B cell (primary cell): ENCODE measurements around the gene ADRB2. TPM values are rescaled to one million over a fixed set of nuclear protein-coding genes. Genes with fewer than 3 reads are reported as not detected.

Experiments used
- ATAC-seq: fragments of 200-7000 bp; cut with Tn5 transposase; one replicate; pipeline ENCODE4 v1.10.0; 2021; ENCODE audit warnings: low read depth, mild to moderate bottlenecking, moderate number of reproducible peaks, moderate library complexity
- CTCF ChIA-PET: fragments of 350-600 bp; sonication (Branson Sonifier 250); formaldehyde crosslinking; loops from one replicate; lab custom pipeline; 2021; ENCODE audit warnings: antibody characterized with exemption, inconsistent platforms; lab: Charles Lee
- POLR2A ChIA-PET: fragments of 350-600 bp; sonication (Branson Sonifier 250); formaldehyde crosslinking; loops from one replicate; lab custom pipeline; 2021; ENCODE audit warnings: antibody characterized with exemption; lab: Charles Lee
- DNase-seq: peaks from one replicate; pipeline ENCODE4 v3.0.0; 2013
- H2AFZ ChIP-seq: 2 replicates; pipeline ENCODE4 v1.6.1; 2012; ENCODE audit warnings: mild to moderate bottlenecking, low read depth, low read length; ENCODE audit not compliant: insufficient read depth, poor library complexity, severe bottlenecking
- H3K27ac ChIP-seq, 2 donors: 1 replicate in 1 of 2; 2 replicates in 1 of 2; pipeline ENCODE4 v1.5.1; 2012 to 2013; ENCODE audit warnings: low read length in 2 of 2, mild to moderate bottlenecking in 2 of 2, moderate library complexity in 1 of 2
- H3K27me3 ChIP-seq, 4 experiments: fragments of 200-600 bp in 1 of 4; sonication (generic) in 1 of 4; replicated peaks in 1 of 4; 1 replicate in 2 of 4; 2 replicates in 2 of 4; pipeline versions ENCODE4 v1.6.1 to v1.7.0; 2013 to 2016; ENCODE audit warnings: low read length in 3 of 4, mild to moderate bottlenecking in 2 of 4, mixed read lengths in 1 of 4, moderate library complexity in 1 of 4; ENCODE audit not compliant: insufficient read depth in 4 of 4, control insufficient read depth in 3 of 4; ENCODE audit errors: control extremely low read depth in 1 of 4
- H3K36me3 ChIP-seq, 2 experiments: replicated peaks in 1 of 2; 1 replicate in 1 of 2; 2 replicates in 1 of 2; pipeline versions ENCODE4 v1.6.1 to v1.7.1; 2013; ENCODE audit warnings: low read length in 1 of 2; ENCODE audit not compliant: insufficient read depth in 2 of 2, control insufficient read depth in 1 of 2; ENCODE audit errors: control extremely low read depth in 1 of 2, extremely low read depth in 1 of 2
- H3K4me1 ChIP-seq, 2 donors: fragments of 200-600 bp in 1 of 2; sonication (generic) in 1 of 2; 1 replicate in 1 of 2; 2 replicates in 1 of 2; pipeline versions ENCODE4 v1.5.1 to v1.6.1; 2013 to 2017; ENCODE audit warnings: low read length in 2 of 2; ENCODE audit not compliant: control insufficient read depth in 2 of 2, insufficient read depth in 2 of 2
- H3K4me2 ChIP-seq: replicated peaks from 2 replicates; pipeline ENCODE3; 2012; ENCODE audit warnings: mild to moderate bottlenecking, low read depth, low read length; ENCODE audit not compliant: poor library complexity, severe bottlenecking
- H3K4me3 ChIP-seq, 5 experiments: fragments of 200-600 bp in 1 of 5; sonication (generic) in 1 of 5; 1 replicate in 3 of 5; 2 replicates in 2 of 5; pipeline versions ENCODE4 v1.5.1 to v1.7.0; 2011 to 2016; ENCODE audit warnings: low read length in 4 of 5, mild to moderate bottlenecking in 4 of 5, low read depth in 2 of 5, control low read depth in 1 of 5, moderate library complexity in 1 of 5; ENCODE audit not compliant: insufficient read depth in 1 of 5; ENCODE audit errors: control extremely low read depth in 1 of 5, extremely low read depth in 1 of 5
- H3K79me2 ChIP-seq: fragments of 200-600 bp; sonication (generic); one replicate; pipeline ENCODE4 v1.6.0; 2016; ENCODE audit warnings: low read length; ENCODE audit not compliant: control insufficient read depth, insufficient read depth
- H3K9ac ChIP-seq: fragments of 200-600 bp; sonication (generic); 2 replicates; pipeline ENCODE4 v1.6.1; 2017; ENCODE audit warnings: mild to moderate bottlenecking, low read length, moderate library complexity
- H3K9me3 ChIP-seq, 3 donors: one replicate each; pipeline versions ENCODE4 v1.6.1 to v1.7.1; 2013; ENCODE audit warnings: low read length in 2 of 3; ENCODE audit not compliant: control insufficient read depth in 2 of 3, insufficient read depth in 1 of 3; ENCODE audit errors: control extremely low read depth in 1 of 3
- H4K20me1 ChIP-seq: 2 replicates; pipeline ENCODE4 v1.6.0; 2012; ENCODE audit warnings: mild to moderate bottlenecking, low read length; ENCODE audit not compliant: insufficient read depth, control insufficient read depth, poor library complexity, severe bottlenecking
- H3K27ac Mint-ChIP-seq: one replicate; pipeline ENCODE4 v1.8.0; 2021; ENCODE audit warnings: mixed read lengths
- H3K27me3 Mint-ChIP-seq: one replicate; pipeline ENCODE4 v1.8.0; 2021; ENCODE audit warnings: mixed read lengths
- H3K4me1 Mint-ChIP-seq: one replicate; pipeline ENCODE4 v1.8.0; 2021; ENCODE audit warnings: mixed read lengths
- H3K4me3 Mint-ChIP-seq: one replicate; pipeline ENCODE4 v1.8.0; 2021; ENCODE audit warnings: mixed read lengths
- H3K9me3 Mint-ChIP-seq: one replicate; pipeline ENCODE4 v1.8.0; 2022; ENCODE audit warnings: mixed read lengths; ENCODE audit not compliant: insufficient read depth
- CTCF ChIP-seq: fragments of 200-600 bp; IDR thresholded peaks from one replicate; pipeline ENCODE4 v1.8.0; 2022; ENCODE audit warnings: antibody characterized with exemption, mild to moderate bottlenecking
- EZH2 ChIP-seq: IDR thresholded peaks from 2 replicates; pipeline ENCODE4 v1.6.1; 2012; ENCODE audit warnings: borderline replicate concordance, low read depth, mild to moderate bottlenecking, moderate library complexity, low read length; ENCODE audit not compliant: insufficient read depth, poor library complexity, severe bottlenecking
- WGBS: methylation state at CpG from one replicate; pipeline ENCODE4 v1.1.5; 2013; ENCODE audit warnings: missing lambda C conversion rate; ENCODE audit not compliant: insufficient coverage; 5-methylcytosine and 5-hydroxymethylcytosine counted together
- intact Hi-C: fragments of 100-400 bp; cut with micrococcal nuclease; formaldehyde crosslinking; loops from one replicate; pipeline ENCODE4 v1.10.0; 2022
- polyA plus RNA-seq: library from polyadenylated mRNA; depleted of rRNA; stranded (reverse); fragments of >200 nt; gene quantifications from 2 replicates; pipeline ENCODE4 v1.2.3, GENCODE V29; 2012
- total RNA-seq, 2 donors: library from RNA; stranded (reverse); fragments of 120-200 nt in 1 of 2; gene quantifications; 1 replicate in 1 of 2; 2 replicates in 1 of 2; pipeline versions ENCODE4 v1.2.3 to v1.2.4, GENCODE V29; 2013 to 2022

Gene ADRB2
- total and polyA plus RNA-seq, 2 donors (not counting 1 experiment from before 2014, with no cell fraction given) = 6.0 to 12.4 TPM

- H3K79me2 ChIP-seq = no peaks in the 10 kb centered on the region
Measured at GRCh38 chr5:148788636-148789035, 37.8 kb upstream of the ADRB2 start.

More at GRCh38 chr5:148788636-148789035, 37.8 kb upstream of the ADRB2 start:
- no peaks in the 10 kb centered on the region for H3K36me3 ChIP-seq
- H3K27ac ChIP-seq = no peak overlapping the region
- DNase-seq = no peak
- no peak overlapping the region for H3K9ac ChIP-seq
- POLR2A ChIA-PET = no interaction called here
- Mint-ChIP-seq H3K9me3 (no peaks in the 10 kb centered on the region), H3K4me1 (peaks cover 9% of the 10 kb centered on the region), H3K27ac (no peak overlapping the region), H3K27me3 (peaks cover 5% of the 10 kb centered on the region), H3K4me3 (no peak overlapping the region)
- 90% methylated on average over 4 of the region's 6 CpGs for WGBS
- ATAC-seq = no peak
- no peak overlapping the region for H3K4me3 ChIP-seq
- no peaks in the 10 kb centered on the region for H3K9me3 ChIP-seq
- no peaks in the 10 kb centered on the region for H3K27me3 ChIP-seq
- no peak overlapping the region for H3K4me2 ChIP-seq
- TF ChIP-seq CTCF (no peak), EZH2 (no peak)
- H4K20me1 ChIP-seq = no peaks in the 10 kb centered on the region
- CTCF ChIA-PET = interaction anchor here (1.2 to 1.6 kb wide), 2 partner anchors 9 to 47 kb away, joined by 3 to 7 read pairs; no protein-coding TSS in a partner anchor
- no peak overlapping the region for H2AFZ ChIP-seq
- intact Hi-C loops = no loop called here
- peaks cover 2 to 4% of the 10 kb centered on the region in 2 donors for H3K4me1 ChIP-seq
